DMS 273 treated with DMSO at 0.1 percent for 48 hours (cell line): Measurements from ENCODE around the gene RAPGEF5.

Source experiments
- DNase-seq: peaks from one replicate; lab custom pipeline; 2025; lab: John Stamatoyannopoulos, UW

Gene RAPGEF5

GRCh38 chr7:22153432-22154142, 203.4 kb downstream of the RAPGEF5 start:
- no peak for DNase-seq

- no peak for DNase-seq
Observed at GRCh38 chr7:22152690-22153089, 204.3 kb downstream of the RAPGEF5 start.

GRCh38 chr7:22151901-22152300, 205.1 kb downstream of the RAPGEF5 start:
- no peak for DNase-seq

GRCh38 chr7:22150221-22150620, 206.7 kb downstream of the RAPGEF5 start:
- no peak for DNase-seq

- no peak for DNase-seq
Observed at GRCh38 chr7:22147868-22148267, 209.1 kb downstream of the RAPGEF5 start.

GRCh38 chr7:22146961-22147512, 209.9 kb downstream of the RAPGEF5 start:
- DNase-seq, result no peak

- DNase-seq, result no peak
Observed at GRCh38 chr7:22144950-22145349, 212.0 kb downstream of the RAPGEF5 start.

GRCh38 chr7:22143491-22143890, 213.5 kb downstream of the RAPGEF5 start:
- no peak for DNase-seq

- no peak for DNase-seq
Observed at GRCh38 chr7:22142572-22142971, 214.4 kb downstream of the RAPGEF5 start.

GRCh38 chr7:22141355-22141754, 215.6 kb downstream of the RAPGEF5 start:
- no peak for DNase-seq

- DNase-seq, result no peak
Observed at GRCh38 chr7:22140578-22140977, 216.4 kb downstream of the RAPGEF5 start.

GRCh38 chr7:22138886-22139285, 218.1 kb downstream of the RAPGEF5 start:
- no peak for DNase-seq

- DNase-seq, result no peak
Observed at GRCh38 chr7:22138106-22138505, 218.8 kb downstream of the RAPGEF5 start.

GRCh38 chr7:22137466-22137865, 219.5 kb downstream of the RAPGEF5 start:
- DNase-seq, result no peak

GRCh38 chr7:22137026-22137425, 219.9 kb downstream of the RAPGEF5 start:
- no peak for DNase-seq

GRCh38 chr7:22129819-22130580, 227.0 kb downstream of the RAPGEF5 start:
- no peak for DNase-seq

GRCh38 chr7:22129166-22129565, 227.8 kb downstream of the RAPGEF5 start:
- DNase-seq, result no peak

GRCh38 chr7:22128528-22128920, 228.4 kb downstream of the RAPGEF5 start:
- no peak for DNase-seq

GRCh38 chr7:22127835-22128527, 229.0 kb downstream of the RAPGEF5 start:
- DNase-seq, result no peak

- no peak for DNase-seq
Observed at GRCh38 chr7:22125436-22125835, 231.5 kb downstream of the RAPGEF5 start.

- DNase-seq, result no peak
Observed at GRCh38 chr7:22124941-22125340, 232.0 kb downstream of the RAPGEF5 start.

GRCh38 chr7:22123139-22123538, 233.8 kb downstream of the RAPGEF5 start:
- DNase-seq, result no peak
